Measurements from ENCODE around the gene ORC2.
"Not testable (repeated sequence)": the region's sequence is repeated elsewhere in the genome, so short reads cannot be mapped to it uniquely, and the experiment has no call there.

ORC2 gene

DNA sequence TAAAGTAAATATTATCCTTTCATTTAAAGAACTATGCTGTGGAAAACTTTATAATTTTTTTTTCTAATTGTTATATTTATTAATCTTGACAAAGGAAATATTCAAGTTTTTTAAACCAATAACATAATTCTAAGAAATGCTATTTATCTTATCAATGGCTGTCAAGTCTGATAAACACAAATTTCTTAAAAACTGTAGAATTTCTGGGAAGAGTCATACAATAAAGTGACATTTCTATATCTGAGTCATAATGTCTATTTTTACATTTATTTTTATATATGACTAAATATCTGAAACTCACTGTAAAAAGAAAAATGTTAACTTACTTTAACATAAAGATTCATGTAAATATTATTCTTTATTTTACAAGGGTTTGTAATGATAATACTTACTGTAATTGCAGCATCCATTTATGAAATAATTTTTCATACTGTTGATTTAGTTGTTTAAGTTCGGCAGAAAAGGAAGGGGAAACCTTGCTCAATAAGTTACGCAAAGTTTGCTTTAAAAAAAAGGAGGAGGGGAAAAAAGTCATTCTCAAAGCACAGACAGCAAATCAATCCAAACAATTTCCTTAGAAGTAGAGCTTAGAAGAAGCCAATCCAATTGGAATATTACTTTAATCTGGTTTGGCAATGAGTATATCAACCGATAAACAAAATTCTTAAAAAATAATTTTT is 32.4 kb downstream of the ORC2 start:
- DNase-seq, result no peak

DNA sequence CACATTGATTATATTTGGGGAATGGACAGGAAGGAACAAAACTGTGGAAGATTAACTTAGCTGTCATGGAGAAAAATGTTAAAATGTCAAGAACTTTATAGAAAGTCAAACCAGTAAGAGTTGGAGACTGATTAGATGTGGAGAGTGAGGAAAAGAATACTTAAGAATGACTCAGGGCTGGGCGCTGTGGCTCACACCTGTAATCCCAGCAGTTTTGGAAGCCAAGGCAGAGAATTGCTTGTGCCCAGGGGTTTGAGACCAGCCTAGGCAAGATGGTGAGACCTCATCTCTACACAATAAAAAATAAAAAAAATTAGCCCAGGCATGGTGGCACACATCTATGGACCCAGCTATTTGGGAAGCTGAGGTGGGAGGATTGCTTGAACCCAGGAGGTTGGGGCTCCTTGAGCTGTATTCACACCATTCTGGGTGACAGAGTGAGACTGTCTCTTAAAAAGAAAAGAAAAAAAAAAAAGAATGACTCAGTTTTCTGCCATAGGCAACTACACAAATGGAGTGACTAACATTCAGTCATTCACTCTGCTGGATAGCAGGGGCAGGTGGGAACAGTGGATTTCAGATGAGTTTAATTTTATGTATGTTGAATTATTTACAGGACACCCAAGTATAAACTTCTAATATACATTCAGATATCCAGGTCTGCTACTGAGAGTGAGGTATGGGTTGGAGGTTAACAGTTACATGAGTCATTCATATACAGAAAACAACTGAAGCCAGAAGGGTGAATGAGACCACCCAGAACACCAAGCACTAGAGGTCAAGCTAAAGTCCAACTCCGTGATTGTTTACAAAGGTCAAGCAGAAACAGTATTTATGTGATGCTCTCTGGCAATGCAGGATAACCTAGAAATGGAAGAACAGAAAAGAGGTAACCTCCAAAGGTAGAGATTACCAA is 33.9 kb downstream of the ORC2 start:
- DNase-seq, result no peak

DNA sequence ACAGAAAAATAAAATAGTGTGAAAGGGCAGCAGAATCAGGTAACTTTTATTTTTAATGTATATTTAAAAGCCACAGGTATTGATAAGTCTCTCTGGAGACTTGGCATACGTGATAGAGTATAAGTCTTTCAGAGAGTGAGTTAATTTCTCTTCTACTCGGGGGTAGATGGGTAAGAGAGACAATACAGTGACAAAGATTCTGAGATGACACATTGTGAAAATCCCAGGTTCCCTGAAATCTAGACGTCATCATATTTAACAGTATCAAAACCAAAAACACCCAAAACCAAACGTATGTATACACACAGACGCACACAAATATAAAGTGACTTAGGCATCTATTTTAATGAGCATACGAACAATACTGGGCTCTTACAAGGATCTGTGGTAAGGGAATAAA is 41.0 kb downstream of the ORC2 start:
- no peak for DNase-seq

DNA sequence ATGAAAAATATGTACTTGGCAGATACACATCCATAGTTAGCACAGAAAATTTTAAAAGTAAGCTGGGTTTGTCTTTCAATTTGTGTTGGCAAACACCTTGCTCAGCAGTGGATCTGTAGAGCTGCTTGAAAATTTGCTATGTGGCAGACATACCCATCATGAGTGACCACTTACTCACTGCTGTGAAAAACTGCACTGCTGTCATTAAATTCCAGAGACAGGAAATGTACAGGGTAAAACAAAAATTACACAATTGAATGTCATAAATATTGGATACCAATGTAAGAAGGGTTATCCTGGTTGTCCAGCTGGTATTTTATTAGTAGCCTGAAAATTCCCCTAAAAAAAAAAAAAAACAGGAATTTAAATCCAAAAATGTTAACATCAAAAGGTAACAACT is 49.8 kb downstream of the ORC2 start:
- DNase-seq, result no peak

DNA sequence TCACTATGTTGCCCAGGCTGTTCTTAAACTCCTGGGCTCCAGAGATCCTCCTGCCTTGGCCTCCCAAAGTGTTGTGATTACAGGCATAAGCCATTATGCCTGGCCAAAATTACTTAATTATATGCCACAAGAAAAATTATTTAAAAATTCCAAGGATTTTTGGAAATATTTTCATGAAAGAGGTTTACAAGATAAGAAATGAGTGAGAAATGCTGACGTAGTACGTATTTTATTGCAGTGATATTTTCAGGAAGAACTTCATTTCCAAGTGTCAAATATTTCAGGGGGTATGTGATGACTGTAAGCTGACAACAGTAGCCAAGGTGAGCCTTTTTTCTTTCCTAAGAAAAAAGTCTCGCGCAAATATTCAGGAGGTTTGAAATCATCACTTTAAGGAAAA is 53.5 kb downstream of the ORC2 start:
- DNase-seq, result no peak

DNA sequence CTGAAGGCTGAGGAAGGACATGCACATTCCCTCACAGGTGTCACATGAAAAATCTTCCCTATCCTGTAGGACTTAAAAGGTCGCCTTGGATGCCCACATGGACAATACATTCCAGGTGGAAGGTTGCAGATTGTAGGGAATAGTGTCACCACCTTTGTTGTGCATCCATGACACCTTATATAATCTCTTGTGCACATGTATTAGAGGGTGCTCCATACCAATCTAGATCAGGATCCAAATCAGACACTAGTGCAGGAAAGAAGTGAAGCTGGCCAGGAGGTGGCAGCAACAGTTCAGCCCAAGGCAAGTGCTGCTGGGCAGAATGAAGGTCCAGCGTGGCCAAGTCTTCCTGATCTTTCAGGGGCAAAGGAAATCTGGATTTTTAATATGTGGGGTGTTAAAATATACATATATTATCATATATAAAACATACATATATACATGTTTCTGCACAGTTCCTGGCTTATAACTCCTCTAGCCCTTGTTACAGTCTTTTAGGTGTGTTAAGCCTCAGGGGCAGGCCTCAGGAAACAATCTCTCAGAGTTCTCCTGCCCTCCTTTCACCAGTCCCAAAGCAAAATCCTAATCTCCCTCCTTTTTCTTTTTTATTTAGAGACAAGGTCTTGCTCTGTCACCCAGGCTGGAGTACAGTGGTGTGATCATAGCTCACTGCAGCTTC is 57.7 kb downstream of the ORC2 start:
- no peak for DNase-seq

DNA sequence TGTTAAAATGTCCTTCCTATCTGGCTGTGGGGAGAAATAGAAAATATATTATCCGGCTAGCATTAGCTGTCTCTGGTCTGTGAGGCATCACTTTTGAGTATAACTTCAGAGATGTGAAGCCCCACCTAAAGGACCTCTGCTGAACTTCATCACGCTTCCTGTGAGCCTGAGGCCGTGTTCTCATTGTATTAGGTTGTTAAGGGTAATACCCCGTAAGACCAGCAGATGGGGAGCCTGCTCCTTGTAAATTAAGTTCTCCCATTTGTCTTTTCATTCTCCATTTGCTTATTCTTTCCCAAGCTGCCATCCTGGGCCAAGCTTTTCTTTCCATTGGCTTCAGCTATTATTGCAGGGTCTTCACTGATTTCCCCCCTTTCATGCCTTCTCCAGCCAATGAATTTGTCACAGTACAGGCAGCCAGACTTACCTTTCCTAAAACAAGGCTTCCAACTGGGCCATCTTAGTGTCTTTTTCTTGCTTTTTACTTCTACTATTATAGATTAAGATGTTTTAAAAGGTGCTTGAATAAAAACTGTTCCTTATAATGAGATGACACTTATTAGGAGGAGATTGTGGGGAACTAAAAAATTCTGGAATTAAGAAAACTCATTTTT is 61.9 kb downstream of the ORC2 start:
- peak; percentile 71 for DNase-seq

DNA sequence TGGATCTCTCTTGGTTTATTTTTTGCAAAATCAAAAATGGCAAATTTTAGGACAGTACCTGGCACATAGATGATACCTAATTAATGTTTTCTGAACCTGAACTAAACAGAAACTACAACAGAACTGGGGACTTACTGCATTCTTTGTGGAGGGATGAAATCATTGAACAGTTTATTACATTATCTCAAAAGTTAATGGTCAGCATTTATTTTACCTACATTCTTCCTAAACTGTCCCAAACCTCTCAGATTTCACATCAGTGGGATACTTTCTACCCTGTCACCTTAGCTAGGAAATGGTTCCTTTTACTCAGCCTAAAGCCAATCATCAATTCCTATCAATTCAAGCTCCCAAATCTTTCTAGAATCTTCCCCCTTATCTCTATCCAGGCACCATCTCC is 64.0 kb downstream of the ORC2 start:
- DNase-seq, result no peak

DNA sequence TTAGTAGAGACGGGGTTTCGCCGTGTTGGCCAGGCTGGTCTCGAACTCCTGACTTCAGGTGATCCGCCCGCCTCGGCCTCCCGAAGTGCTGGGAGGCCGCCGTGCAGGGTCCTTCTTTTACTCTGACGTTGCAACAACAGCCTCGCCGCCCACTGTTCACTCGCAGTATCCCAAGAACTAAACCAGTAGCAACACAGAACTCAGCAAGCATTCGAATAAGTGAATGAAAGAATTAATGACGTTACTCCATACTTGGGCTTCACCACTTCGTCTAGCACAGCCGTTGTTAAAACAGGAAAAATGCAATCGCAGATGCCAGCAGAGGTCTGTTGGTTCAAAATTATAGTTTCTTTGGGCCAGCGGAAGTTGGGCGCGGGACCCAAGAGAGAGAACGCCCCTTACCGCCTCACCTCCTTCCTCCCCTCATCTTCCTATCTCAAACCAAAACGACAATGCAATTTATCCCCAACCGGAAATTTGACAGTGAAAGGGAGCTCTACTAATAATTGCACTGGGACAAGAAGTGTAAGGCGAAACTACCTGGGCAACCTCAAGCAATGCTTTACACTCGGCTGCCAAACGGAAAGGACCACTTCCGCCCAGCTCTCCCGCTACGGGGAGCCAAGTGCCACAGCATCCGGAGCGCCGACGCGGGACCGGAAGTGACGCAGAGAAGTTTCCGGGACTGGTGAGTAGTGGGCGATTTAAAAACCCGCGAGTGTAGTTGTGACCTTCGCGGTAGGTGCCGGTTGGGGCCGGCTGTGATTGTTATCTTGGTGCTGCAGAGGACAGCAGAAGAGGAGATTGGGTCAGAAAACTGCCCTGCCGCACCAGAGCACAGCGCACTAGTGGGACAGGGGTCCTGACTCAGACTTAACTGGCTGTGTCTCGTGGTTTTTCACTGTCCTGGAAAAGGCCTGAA is 74.5 kb downstream of the ORC2 start, which contains the start of the genes NIF3L1 and PPIL3:
Gene NIF3L1 (plus strand): TSS at position 668 of the 922 bp plus-strand sequence. CDS start 2,573 bp downstream, outside the sequence.
Gene PPIL3 (minus strand): TSS at position 374 of the 922 bp plus-strand sequence. CDS start 1,462 bp downstream, outside the sequence.
- peak; percentile 99 for DNase-seq

DNA sequence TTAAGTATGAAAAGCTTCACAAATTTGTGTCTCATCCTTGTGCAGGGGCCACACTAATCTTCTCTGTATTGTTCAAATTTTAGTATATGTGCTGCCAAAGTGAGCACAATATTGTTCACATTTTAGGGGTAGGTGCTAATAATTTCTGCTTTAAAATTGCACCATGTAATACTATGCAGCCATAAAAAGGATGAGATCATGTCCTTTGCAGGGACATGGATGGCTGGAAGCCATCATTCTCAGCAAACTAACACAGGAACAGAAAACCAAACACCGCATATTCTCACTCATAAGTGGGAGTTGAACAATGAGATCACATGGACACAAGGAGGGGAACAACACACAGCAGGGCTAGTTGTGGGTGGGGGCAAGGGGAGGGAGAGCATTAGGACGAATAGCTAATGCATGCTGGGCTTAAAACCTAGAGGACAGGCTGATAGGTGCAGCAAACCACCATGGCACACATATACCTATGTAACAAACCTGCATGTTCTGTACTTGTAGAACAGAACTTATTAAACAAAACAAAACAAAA is 81.7 kb downstream of the ORC2 start:
- DNase-seq, result not testable (repeated sequence)

DNA sequence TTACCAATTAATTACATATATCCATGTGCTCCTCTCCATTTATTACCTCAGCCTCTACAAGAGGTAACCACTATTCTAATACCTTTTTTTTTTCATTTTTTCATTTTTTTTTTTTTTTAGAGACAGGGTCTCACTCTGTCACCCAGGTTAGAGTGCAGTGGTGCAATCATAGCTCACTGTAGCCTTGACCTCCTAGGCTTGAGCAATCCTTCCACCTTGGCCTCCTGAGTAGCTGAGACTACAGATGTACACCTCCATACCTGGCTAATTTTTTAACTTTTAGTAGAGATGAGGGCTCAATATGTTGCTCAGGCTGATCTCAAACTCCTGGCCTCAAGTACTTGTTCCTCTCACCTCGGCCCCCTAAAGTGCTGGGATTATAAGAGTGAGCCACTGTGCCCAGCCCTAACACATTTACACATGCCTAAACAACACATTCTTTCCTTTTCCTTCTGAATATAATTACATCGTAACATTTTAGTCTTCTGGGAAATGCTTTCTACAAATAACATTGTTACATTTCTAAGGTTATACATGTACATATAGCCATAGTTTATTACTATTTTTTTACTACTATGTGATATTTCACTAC is 85.1 kb downstream of the ORC2 start:
- no peak for DNase-seq

DNA sequence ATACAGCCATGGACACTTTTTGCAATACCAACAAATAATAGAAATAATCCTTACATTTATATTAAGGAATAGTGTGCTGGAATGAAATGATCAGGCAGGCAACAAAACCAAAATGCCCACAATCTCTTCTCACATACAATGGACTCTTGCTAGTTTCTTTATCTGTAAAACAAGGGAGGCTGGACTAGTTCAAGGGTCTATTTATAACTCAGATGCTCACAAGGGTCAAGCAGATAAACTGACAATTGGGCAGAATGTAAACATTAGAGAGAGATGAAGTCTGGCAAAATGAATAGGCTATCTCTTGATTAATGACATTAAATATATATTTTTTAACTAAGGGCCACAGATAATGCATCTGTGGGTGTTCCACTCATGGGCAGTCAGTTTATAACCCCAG is 86.0 kb downstream of the ORC2 start:
- no peak for DNase-seq

DNA sequence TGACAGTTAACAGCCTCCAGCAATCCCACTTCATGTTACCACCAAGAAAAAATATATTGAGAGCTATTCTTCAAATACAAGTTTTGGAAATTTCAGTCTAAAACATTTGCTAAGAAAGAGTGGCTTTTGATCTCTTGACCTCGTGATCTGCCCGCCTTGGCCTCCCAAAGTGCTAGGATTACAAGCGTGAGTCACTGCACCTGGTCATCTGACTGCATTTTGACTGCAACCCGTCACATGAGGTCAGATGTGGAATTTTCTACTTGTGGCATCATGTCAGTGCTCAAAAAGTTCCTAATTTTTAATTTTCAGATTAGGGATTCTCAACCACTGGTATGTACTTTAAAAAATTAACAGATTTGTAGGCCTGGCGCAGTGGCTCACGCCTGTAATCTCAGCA is 89.9 kb downstream of the ORC2 start:
- no peak for DNase-seq

DNA sequence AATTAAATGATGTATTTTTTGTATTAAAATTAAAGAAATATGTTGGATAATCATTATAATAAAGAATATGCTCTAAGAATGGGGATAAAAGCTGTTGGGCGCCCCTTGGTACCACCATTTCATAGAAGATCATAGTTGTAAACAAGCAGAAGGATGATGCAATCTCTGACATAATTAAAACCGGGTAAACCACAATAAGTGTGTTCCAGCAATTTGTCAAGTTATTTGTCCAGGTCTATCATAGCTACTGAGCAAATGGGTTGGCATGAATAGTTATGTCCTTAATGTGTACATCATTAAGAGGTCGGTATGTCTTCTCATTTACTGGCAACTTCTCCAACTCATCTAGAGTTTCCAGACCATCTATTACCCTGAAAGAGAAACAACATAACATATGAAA is 92.3 kb downstream of the ORC2 start:
- DNase-seq, result no peak

DNA sequence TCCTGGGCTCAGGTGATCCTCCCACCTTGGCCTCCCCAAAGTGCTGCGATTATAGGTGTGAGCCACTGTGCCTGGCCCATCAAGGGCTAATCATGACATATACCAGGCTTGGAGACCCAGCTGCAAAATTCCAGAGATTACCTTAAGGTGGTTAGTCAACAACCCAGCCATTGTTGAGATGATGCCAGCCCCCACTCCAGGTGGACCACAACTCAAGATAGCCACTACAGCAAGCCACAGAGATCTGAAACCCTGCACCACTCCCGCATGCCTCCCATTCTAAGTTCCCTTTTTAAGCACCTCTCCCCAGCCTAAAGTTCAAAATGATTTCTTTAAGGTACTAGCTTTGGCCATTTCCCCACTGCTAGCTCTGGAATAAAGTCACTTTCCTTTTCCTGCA is 94.4 kb downstream of the ORC2 start:
- no peak for DNase-seq

DNA sequence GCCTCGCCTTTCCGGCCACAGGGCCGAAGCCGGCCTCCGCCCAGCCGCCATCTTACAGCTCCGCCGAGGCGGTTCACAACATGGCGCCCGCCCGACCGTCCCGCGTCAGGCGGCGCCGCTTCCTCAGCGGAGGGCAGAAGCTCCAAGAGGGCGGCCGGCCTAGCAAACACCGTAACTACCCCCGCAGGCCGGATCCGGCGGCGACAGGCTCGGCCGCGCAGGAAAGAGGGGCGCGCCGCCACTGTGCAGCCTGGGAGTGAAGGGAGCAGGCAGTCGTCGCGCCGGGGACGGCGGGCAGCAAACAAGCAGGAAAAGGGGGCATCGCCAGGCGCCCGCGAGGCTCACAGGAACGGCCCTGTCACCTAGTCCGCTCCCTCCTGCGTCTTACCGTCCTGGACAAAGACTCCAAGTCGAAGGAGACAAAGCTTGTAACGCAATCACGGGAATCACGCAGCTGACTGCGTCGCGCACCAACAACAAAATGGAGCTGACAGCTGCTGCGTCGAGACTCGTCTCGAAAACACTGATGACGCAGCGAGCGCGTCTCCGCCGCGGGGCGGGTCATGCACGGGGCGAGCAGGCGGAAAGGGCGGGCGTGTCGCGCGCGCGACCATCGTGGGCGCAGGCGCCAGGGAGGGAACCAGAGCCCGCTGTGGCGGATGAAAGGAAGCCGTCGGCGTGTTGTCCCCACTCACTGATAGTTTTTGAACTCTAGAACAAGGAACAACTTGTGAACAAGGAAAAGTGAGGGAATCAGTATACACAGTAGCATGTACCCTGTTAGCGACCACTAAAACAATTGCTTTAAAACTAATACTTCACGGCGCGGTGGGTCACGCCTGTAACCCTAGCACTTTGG is 99.1 kb downstream of the ORC2 start, which contains the start of gene CLK1:
Gene CLK1 (minus strand): TSS at position 483 of the 859 bp plus-strand sequence. CDS start 2,796 bp downstream, outside the sequence.
- DNase-seq, result peak; percentile 98

DNA sequence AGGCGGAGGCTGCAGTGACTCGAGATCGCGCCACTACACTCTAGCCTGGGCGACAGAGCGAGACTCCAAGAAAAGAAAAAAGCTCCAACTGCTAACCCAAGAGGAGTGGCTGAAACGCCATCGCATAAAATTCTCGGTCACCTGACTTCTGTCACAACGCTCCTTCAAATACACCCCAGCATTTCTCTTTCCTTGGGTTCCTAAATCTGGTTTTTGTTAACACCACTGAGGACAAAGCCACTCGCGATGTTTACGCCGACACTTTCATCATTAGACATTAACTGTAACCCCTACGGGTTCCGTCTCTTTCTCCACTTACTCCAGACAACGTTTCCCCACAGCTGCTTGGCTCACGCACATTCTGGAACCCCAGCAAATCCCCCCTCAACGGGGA is 99.7 kb downstream of the ORC2 start:
- DNase-seq, result no peak

DNA sequence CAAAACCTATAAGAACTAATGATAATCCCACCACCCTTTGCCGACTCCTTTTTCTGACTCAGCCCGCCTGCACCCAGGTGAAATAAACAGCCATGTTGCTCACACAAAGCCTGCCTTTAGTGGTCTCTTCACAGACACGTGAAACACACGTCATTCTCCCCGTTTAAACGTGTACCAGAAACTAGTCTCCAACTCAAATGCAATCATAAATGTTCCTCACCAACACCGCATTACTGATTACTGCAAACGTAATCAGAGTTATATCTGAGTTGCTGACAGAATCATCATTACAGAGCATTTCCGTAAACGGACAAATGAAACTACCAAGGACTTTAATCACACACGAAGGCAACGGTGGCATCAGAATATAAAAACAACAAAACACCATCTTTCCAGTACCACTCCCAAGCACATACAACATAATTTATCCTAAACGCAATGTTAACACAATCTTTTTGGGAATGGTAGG is 100.9 kb downstream of the ORC2 start:
- peak; percentile 75 for DNase-seq

DNA sequence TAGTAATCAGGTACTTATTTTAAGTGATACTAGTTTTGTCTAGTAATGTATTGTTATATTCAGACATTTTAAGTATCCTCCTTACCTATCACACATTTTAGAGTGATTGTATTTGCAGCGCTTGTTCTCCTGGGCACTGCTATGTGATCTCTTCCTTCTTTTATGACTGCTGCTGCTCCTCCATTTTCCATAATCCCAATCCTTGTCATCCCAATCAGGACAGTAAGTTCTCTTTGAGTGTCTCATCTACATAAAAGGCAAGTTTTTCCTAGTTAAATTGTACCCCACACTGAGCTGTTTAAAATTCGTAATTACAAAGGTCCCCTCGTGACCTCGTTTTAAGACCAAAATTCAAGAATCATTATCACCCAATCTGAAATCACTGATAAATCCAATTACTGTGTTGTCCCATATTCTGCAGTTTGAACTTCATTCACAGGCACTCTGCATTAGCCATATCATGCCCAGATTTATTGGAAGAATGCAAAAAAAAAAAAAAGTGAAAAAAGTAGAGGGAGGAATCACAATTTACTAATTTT is 101.8 kb downstream of the ORC2 start:
- DNase-seq, result no peak
